ENCODE measurements around the gene SPTBN1. TPM values are rescaled to one million over a fixed set of nuclear protein-coding genes. Genes with fewer than 3 reads are reported as not detected.

SPTBN1 gene
- total RNA-seq, 1 experiment from 2014 or later: 204 TPM

DNA sequence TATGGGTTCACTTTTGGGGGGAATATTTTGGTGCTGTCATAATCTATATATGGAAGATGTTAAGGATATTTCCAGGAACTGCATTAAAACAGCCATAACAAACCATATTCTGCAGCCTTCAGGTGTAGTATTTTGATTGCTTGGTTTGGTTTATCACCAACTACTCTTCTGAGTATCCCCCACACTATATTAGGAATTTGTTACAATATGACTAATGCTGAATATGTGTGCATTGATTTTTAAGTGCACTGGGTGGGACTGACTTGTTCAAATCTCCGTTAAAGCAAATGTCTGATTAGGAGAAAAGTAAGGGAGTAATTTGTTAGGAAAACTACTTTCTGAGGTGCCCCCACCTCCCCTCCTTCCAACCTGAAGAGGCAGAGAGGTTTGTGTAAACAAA is 47.7 kb downstream of the SPTBN1 start:
- H3K27ac Mint-ChIP-seq: no peak overlapping the region
- no peaks in the 10 kb centered on the region for H3K9me3 Mint-ChIP-seq
- ChIA-PET POLR2A (no interaction called here), CTCF (interaction anchor here (0.9 to 2.6 kb wide), 10 partner anchors 9 to 396 kb away, joined by 3 to 14 read pairs (median 4); a partner anchor contains a TSS)
- no peaks in the 10 kb centered on the region for H3K36me3 Mint-ChIP-seq
- peaks cover 47% of the 10 kb centered on the region for H3K4me1 Mint-ChIP-seq
- DNase-seq (ENCODE audit: low spot score) (no peak), ATAC-seq (no peak)
- no peaks in the 10 kb centered on the region for H3K27me3 Mint-ChIP-seq (ENCODE audit: low read depth)
- TF ChIP-seq, protein P1, sequence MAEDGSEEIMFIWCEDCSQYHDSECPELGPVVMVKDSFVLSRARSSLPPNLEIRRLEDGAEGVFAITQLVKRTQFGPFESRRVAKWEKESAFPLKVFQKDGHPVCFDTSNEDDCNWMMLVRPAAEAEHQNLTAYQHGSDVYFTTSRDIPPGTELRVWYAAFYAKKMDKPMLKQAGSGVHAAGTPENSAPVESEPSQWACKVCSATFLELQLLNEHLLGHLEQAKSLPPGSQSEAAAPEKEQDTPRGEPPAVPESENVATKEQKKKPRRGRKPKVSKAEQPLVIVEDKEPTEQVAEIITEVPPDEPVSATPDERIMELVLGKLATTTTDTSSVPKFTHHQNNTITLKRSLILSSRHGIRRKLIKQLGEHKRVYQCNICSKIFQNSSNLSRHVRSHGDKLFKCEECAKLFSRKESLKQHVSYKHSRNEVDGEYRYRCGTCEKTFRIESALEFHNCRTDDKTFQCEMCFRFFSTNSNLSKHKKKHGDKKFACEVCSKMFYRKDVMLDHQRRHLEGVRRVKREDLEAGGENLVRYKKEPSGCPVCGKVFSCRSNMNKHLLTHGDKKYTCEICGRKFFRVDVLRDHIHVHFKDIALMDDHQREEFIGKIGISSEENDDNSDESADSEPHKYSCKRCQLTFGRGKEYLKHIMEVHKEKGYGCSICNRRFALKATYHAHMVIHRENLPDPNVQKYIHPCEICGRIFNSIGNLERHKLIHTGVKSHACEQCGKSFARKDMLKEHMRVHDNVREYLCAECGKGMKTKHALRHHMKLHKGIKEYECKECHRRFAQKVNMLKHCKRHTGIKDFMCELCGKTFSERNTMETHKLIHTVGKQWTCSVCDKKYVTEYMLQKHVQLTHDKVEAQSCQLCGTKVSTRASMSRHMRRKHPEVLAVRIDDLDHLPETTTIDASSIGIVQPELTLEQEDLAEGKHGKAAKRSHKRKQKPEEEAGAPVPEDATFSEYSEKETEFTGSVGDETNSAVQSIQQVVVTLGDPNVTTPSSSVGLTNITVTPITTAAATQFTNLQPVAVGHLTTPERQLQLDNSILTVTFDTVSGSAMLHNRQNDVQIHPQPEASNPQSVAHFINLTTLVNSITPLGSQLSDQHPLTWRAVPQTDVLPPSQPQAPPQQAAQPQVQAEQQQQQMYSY (CRISPR knock-in tag; IDR thresholded peaks at IDR 0.05): no peak
- TF ChIP-seq, protein P2, sequence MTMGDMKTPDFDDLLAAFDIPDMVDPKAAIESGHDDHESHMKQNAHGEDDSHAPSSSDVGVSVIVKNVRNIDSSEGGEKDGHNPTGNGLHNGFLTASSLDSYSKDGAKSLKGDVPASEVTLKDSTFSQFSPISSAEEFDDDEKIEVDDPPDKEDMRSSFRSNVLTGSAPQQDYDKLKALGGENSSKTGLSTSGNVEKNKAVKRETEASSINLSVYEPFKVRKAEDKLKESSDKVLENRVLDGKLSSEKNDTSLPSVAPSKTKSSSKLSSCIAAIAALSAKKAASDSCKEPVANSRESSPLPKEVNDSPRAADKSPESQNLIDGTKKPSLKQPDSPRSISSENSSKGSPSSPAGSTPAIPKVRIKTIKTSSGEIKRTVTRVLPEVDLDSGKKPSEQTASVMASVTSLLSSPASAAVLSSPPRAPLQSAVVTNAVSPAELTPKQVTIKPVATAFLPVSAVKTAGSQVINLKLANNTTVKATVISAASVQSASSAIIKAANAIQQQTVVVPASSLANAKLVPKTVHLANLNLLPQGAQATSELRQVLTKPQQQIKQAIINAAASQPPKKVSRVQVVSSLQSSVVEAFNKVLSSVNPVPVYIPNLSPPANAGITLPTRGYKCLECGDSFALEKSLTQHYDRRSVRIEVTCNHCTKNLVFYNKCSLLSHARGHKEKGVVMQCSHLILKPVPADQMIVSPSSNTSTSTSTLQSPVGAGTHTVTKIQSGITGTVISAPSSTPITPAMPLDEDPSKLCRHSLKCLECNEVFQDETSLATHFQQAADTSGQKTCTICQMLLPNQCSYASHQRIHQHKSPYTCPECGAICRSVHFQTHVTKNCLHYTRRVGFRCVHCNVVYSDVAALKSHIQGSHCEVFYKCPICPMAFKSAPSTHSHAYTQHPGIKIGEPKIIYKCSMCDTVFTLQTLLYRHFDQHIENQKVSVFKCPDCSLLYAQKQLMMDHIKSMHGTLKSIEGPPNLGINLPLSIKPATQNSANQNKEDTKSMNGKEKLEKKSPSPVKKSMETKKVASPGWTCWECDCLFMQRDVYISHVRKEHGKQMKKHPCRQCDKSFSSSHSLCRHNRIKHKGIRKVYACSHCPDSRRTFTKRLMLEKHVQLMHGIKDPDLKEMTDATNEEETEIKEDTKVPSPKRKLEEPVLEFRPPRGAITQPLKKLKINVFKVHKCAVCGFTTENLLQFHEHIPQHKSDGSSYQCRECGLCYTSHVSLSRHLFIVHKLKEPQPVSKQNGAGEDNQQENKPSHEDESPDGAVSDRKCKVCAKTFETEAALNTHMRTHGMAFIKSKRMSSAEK (CRISPR knock-in tag; IDR thresholded peaks at IDR 0.05; ENCODE audit: borderline replicate concordance): no peak
- TF ChIP-seq, protein P3, sequence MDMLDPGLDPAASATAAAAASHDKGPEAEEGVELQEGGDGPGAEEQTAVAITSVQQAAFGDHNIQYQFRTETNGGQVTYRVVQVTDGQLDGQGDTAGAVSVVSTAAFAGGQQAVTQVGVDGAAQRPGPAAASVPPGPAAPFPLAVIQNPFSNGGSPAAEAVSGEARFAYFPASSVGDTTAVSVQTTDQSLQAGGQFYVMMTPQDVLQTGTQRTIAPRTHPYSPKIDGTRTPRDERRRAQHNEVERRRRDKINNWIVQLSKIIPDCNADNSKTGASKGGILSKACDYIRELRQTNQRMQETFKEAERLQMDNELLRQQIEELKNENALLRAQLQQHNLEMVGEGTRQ (CRISPR knock-in tag; IDR thresholded peaks at IDR 0.05): no peak
- TF ChIP-seq HMGA2 (CRISPR knock-in tag; IDR thresholded peaks at IDR 0.05) (no peak), ZNF396 (CRISPR knock-in tag; IDR thresholded peaks at IDR 0.05; ENCODE audit: borderline replicate concordance) (no peak), ETV6 (CRISPR knock-in tag; IDR thresholded peaks at IDR 0.05) (no peak), KAT7 (CRISPR knock-in tag; IDR thresholded peaks at IDR 0.05; ENCODE audit: borderline replicate concordance) (no peak), PRRX2 (CRISPR knock-in tag; IDR thresholded peaks at IDR 0.05) (no peak), SOX15 (CRISPR knock-in tag; IDR thresholded peaks at IDR 0.05) (no peak), IRF2 (CRISPR knock-in tag; IDR thresholded peaks at IDR 0.05; ENCODE audit: borderline replicate concordance, low read depth) (no peak), ZNF416 (CRISPR knock-in tag; IDR thresholded peaks at IDR 0.05) (no peak)
- TF ChIP-seq, protein P4, sequence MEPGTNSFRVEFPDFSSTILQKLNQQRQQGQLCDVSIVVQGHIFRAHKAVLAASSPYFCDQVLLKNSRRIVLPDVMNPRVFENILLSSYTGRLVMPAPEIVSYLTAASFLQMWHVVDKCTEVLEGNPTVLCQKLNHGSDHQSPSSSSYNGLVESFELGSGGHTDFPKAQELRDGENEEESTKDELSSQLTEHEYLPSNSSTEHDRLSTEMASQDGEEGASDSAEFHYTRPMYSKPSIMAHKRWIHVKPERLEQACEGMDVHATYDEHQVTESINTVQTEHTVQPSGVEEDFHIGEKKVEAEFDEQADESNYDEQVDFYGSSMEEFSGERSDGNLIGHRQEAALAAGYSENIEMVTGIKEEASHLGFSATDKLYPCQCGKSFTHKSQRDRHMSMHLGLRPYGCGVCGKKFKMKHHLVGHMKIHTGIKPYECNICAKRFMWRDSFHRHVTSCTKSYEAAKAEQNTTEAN (CRISPR knock-in tag; IDR thresholded peaks at IDR 0.05): no peak
- H3K4me3 Mint-ChIP-seq: no peak overlapping the region

DNA sequence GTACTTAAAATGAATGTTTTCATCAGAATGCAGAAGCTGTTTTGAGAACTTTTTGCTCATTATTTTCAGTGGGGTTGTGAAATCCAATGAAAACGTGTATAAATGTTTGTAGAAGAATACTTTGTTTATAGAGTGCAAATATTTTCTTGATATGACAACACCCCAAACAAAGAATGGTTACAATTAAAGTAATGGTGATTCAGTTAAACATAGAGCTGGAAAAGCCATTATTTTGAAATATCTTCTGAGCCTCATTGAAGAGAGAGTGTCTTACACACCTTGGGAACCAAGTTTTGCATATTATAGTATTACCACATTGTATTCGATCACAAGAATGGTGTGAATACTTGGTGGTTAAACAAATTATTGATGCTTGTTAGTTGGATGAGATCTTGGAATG is 48.7 kb downstream of the SPTBN1 start:
- Mint-ChIP-seq H3K9me3 (no peaks in the 10 kb centered on the region), H3K4me1 (peaks cover 38% of the 10 kb centered on the region), H3K36me3 (no peaks in the 10 kb centered on the region), H3K27ac (no peak overlapping the region), H3K4me3 (no peak overlapping the region), H3K27me3 (ENCODE audit: low read depth) (no peaks in the 10 kb centered on the region)
- ATAC-seq (no peak), DNase-seq (ENCODE audit: low spot score) (no peak)
- TF ChIP-seq JUN (CRISPR knock-in tag; IDR thresholded peaks at IDR 0.05): no peak
- TF ChIP-seq RELA (CRISPR knock-in tag; IDR thresholded peaks at IDR 0.05; ENCODE audit: borderline replicate concordance): no peak
- TF ChIP-seq, protein P5, sequence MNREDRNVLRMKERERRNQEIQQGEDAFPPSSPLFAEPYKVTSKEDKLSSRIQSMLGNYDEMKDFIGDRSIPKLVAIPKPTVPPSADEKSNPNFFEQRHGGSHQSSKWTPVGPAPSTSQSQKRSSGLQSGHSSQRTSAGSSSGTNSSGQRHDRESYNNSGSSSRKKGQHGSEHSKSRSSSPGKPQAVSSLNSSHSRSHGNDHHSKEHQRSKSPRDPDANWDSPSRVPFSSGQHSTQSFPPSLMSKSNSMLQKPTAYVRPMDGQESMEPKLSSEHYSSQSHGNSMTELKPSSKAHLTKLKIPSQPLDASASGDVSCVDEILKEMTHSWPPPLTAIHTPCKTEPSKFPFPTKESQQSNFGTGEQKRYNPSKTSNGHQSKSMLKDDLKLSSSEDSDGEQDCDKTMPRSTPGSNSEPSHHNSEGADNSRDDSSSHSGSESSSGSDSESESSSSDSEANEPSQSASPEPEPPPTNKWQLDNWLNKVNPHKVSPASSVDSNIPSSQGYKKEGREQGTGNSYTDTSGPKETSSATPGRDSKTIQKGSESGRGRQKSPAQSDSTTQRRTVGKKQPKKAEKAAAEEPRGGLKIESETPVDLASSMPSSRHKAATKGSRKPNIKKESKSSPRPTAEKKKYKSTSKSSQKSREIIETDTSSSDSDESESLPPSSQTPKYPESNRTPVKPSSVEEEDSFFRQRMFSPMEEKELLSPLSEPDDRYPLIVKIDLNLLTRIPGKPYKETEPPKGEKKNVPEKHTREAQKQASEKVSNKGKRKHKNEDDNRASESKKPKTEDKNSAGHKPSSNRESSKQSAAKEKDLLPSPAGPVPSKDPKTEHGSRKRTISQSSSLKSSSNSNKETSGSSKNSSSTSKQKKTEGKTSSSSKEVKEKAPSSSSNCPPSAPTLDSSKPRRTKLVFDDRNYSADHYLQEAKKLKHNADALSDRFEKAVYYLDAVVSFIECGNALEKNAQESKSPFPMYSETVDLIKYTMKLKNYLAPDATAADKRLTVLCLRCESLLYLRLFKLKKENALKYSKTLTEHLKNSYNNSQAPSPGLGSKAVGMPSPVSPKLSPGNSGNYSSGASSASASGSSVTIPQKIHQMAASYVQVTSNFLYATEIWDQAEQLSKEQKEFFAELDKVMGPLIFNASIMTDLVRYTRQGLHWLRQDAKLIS (CRISPR knock-in tag; IDR thresholded peaks at IDR 0.05; ENCODE audit: borderline replicate concordance): no peak
- ChIA-PET CTCF (interaction anchor here (0.6 to 1.8 kb wide), 5 partner anchors 18 to 398 kb away, joined by 3 to 8 read pairs (median 4); no protein-coding TSS in a partner anchor), POLR2A (no interaction called here)

All from WTC11 (cell line).